Spleen (tissue), 7 donors: ENCODE measurements around the gene LIPT1.

ENCODE experiments used
- CTCF ChIP-seq, 11 experiments: fragments of 200-600 bp in 7 of 11; fragments of 450-650 bp in 4 of 11; sonication (generic) in 4 of 11; IDR thresholded peaks in 8 of 11; conservative IDR thresholded peaks in 3 of 11; 1 replicate in 7 of 11; 2 replicates in 4 of 11; pipeline versions ENCODE4 v1.4.0 to v1.8.0; 2016 to 2021; ENCODE audit warnings: antibody characterized with exemption in 11 of 11, inconsistent platforms in 4 of 11, mild to moderate bottlenecking in 1 of 11
- POLR2A ChIP-seq, 3 donors: fragments of 450-650 bp; IDR thresholded peaks; one replicate each; pipeline ENCODE4 v1.5.1; 2017; ENCODE audit warnings: antibody characterized with exemption in 3 of 3, mild to moderate bottlenecking in 1 of 3
- donor health status: DM: no; HTN: no; CAD: no; lungs with moderate emphysema.
- donor health status: DM: no; HTN: no; CAD: no.
- donor health status: DM: no; HTN: no; CAD: no.

GRCh38 chr2:99156891-99157290 lies 2.1 kb downstream of the LIPT1 start:
- TF ChIP-seq POLR2A (IDR thresholded peaks at IDR 0.05) (no peak), CTCF (IDR thresholded peaks at IDR 0.05 in 8 of 11, conservative IDR thresholded peaks at IDR 0.05 in 3 of 11) (no peak)
